ENCODE data around the gene AVEN. TPM values are rescaled to one million over a fixed set of nuclear protein-coding genes. Genes with fewer than 3 reads are reported as not detected.
"Not testable (repeated sequence)": the region's sequence is repeated elsewhere in the genome, so short reads cannot be mapped to it uniquely, and the experiment has no call there.

Gene AVEN
- total RNA-seq = 12.0 TPM

- peak; percentile 64 for DNase-seq
Observed at GRCh38 chr15:34038871-34039789, at the start of gene AVEN. AVEN (minus strand) TSS chr15:34039204; CDS start chr15:34039046, 158 bp downstream.

GRCh38 chr15:34085746-34086145 is 46.7 kb upstream of the AVEN start:
- no peak for DNase-seq

- no peak for DNase-seq
Observed at GRCh38 chr15:34084086-34084485, 45.1 kb upstream of the AVEN start.

GRCh38 chr15:34079904-34080303 is 40.9 kb upstream of the AVEN start:
- DNase-seq = no peak

- DNase-seq = no peak
Observed at GRCh38 chr15:34078900-34079299, 39.9 kb upstream of the AVEN start.

GRCh38 chr15:34076785-34077184 is 37.8 kb upstream of the AVEN start:
- no peak for DNase-seq

GRCh38 chr15:34070003-34070402 is 31.0 kb upstream of the AVEN start:
- no peak for DNase-seq

- DNase-seq = peak; percentile 55
Observed at GRCh38 chr15:34065941-34066340, 26.9 kb upstream of the AVEN start.

- no peak for DNase-seq
Observed at GRCh38 chr15:34065261-34065660, 26.3 kb upstream of the AVEN start.

- DNase-seq = no peak
Observed at GRCh38 chr15:34064438-34064837, 25.4 kb upstream of the AVEN start.

GRCh38 chr15:34059946-34060345 is 20.9 kb upstream of the AVEN start:
- DNase-seq = no peak

GRCh38 chr15:34059476-34059875 is 20.5 kb upstream of the AVEN start:
- no peak for DNase-seq

GRCh38 chr15:34056911-34057310 is 17.9 kb upstream of the AVEN start:
- no peak for DNase-seq

GRCh38 chr15:34055868-34056595 is 17.0 kb upstream of the AVEN start:
- no peak for DNase-seq

- no peak for DNase-seq
Observed at GRCh38 chr15:34054081-34054707, 15.2 kb upstream of the AVEN start.

GRCh38 chr15:34050385-34050784 is 11.4 kb upstream of the AVEN start:
- not testable (repeated sequence) for DNase-seq

GRCh38 chr15:34049112-34049511 is 10.1 kb upstream of the AVEN start:
- no peak for DNase-seq

- DNase-seq = no peak
Observed at GRCh38 chr15:34047893-34048775, 9.1 kb upstream of the AVEN start.

- DNase-seq = no peak
Observed at GRCh38 chr15:34046471-34047145, 7.6 kb upstream of the AVEN start.

GRCh38 chr15:34043813-34044212 is 4.8 kb upstream of the AVEN start:
- DNase-seq = no peak

GRCh38 chr15:34043391-34043790 is 4.4 kb upstream of the AVEN start:
- no peak for DNase-seq

GRCh38 chr15:34039790-34040113 is 748 bp upstream of the AVEN start:
- DNase-seq = no peak
